ENCODE measurements around the gene CREB3L4.
"Not testable (repeated sequence)": the region's sequence is repeated elsewhere in the genome, so short reads cannot be mapped to it uniquely, and the experiment has no call there.

The CREB3L4 gene

DNA sequence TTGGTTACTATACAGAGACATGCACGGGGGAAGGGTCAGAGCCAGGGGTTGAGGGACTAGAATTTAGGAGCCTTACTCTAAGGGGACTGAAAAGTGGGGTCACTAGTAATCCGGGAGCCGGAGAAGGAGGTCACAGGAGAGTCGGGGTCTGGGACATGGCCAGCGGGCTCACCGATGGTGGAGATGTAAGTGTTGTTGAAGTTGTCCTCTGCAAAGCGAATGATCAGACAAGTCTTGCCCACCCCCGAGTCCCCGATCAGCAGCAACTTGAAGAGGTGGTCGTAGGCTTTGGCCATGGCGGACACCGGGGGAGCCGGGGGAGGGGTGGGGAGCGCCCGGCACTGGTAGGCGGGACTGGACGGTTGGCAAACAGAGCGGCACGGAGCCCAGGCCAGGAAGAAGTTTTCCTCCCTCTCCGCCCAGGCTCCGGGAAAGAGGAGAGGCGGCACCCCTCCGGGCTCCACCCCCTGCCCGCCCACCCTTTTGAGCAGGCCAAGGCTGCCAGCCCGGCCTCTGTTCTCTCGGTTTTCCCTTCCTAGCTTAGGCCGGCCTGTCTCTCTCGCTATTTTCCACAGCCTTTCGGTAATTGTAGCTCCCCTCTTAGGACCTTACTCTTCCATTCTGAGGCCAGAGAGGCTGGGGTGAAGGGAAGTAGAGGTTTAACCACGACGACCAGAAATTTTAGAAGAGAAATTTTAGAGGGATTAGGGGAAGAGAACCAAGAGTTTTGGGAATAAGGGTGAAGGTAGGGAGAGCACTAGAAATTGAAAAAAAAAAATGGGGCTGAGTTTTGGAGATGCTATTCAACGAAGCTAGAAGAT, 18.4 kb downstream of the CREB3L4 start, which contains the start of gene RAB13:
RAB13 (minus strand) TSS at position 399 of the 821 bp plus-strand sequence; CDS start at position 296, 103 bp downstream.
- peak in 13 of 14 donors; percentile 13 to 87 (median 52) for DNase-seq

DNA sequence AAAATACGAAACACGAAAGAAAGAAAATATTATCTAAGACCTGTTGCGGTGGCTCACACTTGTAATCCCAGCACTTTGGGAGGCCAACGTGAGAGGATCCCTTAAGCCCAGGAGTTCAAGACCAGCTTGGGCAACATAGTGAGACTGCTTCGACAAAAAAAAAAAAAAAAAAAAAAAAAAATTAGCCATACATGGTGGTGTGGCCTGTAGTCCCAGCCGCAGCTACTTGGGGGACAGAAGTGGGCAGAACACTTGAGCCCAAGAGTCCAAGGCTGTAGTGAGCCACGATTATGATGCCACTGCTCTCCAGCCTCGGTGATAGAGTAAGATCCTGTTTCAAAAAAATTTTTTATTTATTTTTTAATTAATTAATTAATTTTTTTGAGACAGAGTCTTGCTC, 19.9 kb downstream of the CREB3L4 start:
- no peak for DNase-seq

DNA sequence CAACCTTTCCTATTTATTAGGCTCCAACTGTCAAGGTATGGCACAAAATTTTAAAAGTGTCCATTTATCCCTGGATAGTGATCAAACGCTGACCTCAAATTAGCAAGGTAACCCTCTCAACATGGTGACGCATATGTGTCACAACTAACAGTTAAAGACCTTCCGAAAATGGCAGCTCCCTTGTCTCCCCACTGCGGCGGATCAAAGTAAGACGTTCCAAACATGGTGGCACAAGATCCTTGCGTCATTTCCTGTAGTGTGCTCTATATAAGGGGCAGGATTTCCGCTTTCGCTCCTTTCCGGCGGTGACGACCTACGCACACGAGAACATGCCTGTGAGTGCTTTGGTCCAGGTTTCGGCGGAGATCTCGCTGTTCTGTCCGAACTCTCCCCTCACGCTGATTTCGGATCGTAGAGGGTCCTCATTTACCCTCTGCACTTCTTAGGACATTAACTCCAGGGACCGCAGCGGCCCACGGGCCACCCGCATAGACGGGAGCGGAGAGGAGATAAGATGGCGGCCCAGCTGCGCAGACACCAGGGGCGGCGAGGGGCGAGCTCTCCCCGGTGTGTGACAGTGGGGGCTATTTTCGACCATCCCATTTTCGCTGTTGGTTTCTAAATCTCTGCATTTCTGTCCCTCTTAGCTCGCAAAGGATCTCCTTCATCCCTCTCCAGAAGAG, 22.9 kb downstream of the CREB3L4 start, which contains the start of gene RPS27:
RPS27 (plus strand) TSS at position 295 of the 683 bp plus-strand sequence; CDS start at position 330, 35 bp downstream.
- DNase-seq = peak; percentile 39 to 96 (median 84)

DNA sequence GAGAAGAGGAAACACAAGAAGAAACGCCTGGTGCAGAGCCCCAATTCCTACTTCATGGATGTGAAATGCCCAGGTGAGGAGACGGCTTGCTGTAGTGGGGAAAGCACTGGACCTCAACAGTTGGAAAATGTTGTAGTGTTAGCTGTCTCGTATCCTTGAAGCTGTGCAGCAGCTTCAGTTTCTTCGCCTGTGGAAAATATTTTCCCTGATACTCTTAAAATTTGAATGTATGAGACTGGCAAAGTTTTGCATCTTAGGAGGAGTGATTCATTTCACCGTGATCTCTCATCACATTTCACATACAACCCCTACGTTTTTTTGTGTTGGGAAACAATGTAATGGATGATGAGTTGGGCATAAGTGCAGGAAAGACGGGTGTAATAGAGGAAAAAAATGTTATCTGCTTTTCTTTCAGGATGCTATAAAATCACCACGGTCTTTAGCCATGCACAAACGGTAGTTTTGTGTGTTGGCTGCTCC, 23.5 kb downstream of the CREB3L4 start:
- no peak for DNase-seq

DNA sequence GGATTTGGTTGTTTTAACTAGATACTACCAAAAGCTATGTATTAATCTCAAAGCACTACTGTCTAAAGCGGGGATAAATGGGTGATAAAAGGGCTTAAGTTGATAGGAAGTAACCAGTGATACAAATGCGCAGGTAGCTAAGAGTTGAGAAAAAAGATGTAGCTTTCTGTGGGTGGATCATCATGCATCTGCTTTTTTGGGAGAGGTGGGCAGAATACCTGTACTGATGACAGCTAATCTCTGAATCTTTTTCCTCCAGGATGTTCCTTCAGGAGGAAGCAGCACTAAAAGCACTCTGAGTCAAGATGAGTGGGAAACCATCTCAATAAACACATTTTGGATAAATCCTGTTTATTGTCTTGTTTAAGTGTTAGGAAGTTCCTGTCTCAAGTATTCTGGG, 24.1 kb downstream of the CREB3L4 start:
- no peak for DNase-seq

DNA sequence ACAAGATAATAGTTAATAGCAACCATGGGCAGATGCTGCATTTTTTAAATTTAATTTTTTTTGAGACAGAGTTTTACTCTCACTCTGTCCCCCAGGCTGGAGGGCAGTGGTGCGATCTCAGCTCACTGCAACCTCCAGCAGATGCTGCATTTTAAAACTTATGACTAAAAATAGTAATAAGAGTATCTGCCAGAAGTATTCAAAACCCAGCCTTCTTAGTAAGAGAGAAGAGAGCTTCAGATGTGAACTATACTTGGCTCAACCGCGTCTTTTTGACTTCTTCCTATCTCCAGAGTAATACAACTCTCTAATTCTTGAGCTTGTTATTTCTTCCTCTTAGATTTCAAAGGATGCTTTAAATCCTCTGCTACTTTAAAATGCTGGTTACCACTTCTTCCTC, 27.5 kb downstream of the CREB3L4 start:
- no peak for DNase-seq

DNA sequence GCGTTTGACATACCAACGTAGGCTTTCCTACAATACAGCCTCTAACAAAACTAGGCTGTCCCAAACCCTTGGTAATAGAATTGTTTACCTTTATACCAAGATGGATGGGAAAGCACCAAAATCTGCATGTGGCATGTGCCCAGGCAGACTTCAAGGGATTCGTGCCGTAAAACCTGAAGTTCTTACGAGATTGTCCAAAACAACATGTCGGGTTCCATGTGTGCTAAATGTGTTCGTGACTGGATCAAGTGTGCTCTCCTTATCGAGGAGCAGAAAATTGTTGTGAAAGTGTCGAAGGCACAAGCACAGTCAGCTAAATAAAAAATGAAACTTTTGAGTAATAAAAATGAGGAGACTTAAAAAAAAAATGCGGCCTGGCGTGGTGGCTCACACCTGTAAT, 27.9 kb downstream of the CREB3L4 start:
- no peak for DNase-seq

DNA sequence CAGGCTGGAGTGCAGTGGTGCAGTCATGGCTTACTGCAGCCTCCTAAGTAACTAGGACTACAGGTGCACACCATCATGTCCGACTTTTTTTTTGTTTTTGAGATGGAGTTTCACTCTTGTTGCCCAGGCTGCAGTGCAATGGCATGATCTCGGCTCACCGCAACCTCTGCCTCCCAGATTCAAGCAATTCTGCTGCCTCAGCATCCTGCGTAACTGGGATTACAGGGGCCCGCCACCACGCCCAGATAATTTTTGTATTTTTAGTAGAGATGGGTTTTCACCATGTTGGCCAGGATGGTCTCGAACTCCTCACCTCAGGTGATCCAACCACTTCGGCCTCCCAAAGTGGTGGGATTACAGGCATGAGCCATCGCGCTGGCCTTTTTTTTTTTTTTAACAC, 29.2 kb downstream of the CREB3L4 start:
- not testable (repeated sequence) for DNase-seq

DNA sequence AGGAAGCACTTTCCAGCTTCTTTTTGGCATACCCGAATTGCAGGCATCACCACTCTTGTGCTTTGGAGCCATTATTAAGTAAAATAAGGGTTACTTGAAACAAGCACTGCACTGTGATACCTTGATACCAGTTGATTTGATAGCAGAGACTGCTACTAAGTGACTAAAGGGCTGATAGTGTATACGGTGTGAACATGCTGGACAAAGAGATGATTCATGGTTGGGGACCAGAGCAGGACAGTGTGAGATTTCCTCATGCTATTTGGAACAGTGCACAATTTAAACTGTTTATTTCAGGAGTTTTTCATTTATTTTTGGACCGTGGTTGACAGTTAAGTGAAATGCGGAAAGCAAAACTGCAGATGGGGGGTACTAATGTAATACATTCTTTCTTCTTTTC, 32.7 kb downstream of the CREB3L4 start:
- no peak for DNase-seq

DNA sequence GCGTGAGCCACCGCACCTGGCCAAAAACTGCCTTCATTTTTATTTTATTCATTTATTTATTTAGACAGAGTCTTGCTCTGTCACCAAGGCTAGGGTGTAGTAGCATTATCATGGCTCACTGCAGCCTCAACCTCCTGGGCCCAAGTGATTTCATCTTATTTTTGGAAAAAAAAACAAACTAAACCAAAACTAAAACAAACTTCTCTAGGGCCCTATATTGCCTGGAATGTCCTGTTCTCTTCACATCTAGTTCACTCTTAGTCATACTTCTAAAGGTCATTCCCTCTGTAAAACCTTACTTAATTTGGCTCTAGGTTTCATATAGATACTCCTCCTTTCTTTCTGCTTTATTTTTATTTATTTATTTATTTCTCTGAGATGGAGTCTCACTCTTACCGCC, 38.4 kb downstream of the CREB3L4 start:
- DNase-seq = no peak

DNA sequence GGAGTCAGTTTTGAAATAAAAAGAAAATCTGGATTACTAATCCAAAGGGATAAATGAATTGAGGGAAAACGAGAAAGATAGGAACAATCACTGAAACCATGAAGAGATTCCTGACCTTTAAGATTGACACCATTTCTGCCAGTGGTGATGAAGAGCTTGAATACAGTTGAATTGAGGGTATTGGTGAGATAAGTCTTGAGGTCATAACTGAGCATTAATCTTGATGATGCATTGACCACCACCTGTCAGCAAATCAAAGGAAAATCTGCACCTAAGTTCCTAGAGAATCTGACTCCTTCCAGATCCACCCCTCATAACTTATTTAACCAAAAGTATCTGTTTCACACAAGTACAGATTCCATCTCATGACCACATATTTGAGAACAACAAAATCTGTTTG, 44.4 kb downstream of the CREB3L4 start:
- DNase-seq = no peak

DNA sequence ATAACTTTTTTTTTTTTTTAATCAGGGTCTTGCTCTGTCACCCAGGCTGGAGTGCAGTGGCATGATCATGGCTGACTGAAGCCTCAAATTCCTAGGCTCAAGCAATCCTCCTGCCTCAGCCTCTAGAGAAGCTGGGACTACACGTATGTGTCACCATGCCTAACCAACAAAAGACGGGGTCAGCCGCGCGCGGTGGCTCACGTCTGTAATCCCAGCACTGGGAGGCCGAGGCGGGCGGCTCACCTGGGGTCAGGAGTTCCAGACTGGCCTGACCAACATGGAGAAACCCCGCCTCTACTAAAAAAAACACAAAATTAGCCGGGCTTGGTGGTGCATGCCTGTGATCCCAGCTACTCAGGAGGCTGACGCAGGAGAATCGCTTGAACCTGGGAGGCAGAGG, 44.8 kb downstream of the CREB3L4 start:
- DNase-seq = not testable (repeated sequence)

DNA sequence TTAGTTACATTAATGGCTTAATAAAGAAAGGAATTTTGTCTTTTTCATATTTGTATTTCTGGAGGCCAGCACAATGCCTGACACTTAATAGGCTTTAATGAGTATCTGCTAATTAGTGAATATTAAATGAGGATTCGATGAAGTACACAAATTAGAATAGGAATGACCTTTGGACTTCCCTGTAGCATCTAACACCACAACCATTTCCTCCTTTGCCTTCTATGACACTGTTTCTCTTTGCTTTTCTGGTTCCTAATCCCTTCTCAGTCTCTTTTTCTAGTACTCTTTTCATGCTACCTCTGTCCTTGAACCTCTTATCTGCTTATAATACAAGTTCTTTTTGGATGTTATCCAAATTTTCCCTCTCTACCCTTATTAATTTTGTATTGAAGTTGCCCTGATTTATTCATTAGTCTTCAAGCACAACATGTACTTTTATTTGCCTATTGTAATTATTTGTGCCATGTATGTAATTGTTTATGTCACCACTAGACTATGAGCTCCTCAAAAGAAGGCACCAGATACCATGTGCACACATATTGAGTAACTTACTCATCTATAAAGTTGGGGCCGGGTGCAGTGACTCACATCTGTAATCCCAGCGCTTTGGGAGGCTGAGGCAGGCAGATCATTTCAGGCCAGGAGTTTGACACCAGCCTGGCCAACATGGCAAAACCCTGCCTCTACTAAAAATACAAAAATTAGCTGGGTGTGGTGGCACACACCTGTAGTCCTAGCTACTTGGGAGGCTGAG, 46.6 kb downstream of the CREB3L4 start:
- DNase-seq = no peak

DNA sequence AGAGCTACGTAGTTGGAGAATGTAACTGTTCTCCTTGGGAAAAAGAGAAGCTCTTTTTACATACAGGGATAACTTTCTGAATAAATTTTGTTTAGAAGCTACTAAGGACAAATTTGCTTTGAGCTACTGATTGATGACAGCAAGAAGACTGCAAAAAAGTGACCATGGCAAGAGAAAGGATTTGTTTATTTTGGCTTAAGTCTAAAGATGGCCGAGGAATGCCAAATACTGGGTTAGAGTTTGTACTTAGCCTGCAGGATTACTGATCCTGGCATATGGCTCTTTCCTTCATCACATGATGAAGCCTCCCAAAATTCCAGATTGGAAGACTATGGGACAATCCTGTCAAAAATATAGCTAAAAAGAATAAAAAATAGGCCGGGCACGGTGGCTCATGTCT, 51.6 kb downstream of the CREB3L4 start:
- DNase-seq = no peak

DNA sequence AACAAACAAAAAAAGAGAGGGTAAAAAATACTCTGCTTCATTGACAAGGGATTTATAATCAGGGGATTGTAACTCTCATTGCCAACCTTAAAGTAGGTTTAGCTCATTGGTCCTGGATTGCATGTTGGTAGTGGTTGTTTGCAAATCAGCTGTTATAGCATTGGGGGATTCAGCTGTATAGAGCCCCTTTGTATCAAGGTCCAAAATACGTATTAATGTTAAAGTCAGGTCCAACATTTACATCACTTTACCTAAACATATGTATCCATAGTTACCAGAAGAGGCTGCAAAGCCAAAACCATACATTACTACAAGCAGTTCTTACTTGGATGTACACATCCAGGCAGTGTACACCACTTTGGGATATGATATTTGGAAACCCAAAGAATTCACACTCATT, 52.2 kb downstream of the CREB3L4 start:
- DNase-seq = no peak

Data from C1 segment of cervical spinal cord (tissue), 14 donors.